ENCODE measurements around the gene DNAH5. TPM values are rescaled to one million over a fixed set of nuclear protein-coding genes. Genes with fewer than 3 reads are reported as not detected.

DNAH5 gene
- total RNA-seq, 2 experiments from 2014 or later, result not detected

- Histone ChIP-seq H3K4me1 (ENCODE audit: insufficient read depth, low read length) (no peaks in the 10 kb centered on the region), H3K27me3 (ENCODE audit: control insufficient read depth in 1 of 2, insufficient read depth in 2 of 2, low read length in 2 of 2) (no peaks in the 10 kb centered on the region), H3K36me3 (ENCODE audit: insufficient read depth, low read length) (no peaks in the 10 kb centered on the region), H3K4me3 (ENCODE audit: low read length) (no peak overlapping the region), H3K9me3 (ENCODE audit: control insufficient read depth in 1 of 2, insufficient read depth in 1 of 2, low read length in 2 of 2) (peaks cover 0 to 7% of the 10 kb centered on the region in 2 experiments), H3K27ac (ENCODE audit: low read depth in 1 of 2, low read length in 2 of 2) (no peak overlapping the region)
- ChIA-PET CTCF (no interaction called here), POLR2A (no interaction called here)
- ATAC-seq (ENCODE audit: poor library complexity) (no peak), DNase-seq (no peak)
- no peaks in the 10 kb centered on the region for H3K36me3 Mint-ChIP-seq (ENCODE audit: low read depth)
- intact Hi-C loops (cut with DNase I, micrococcal nuclease), result no loop called here
- no peak overlapping the region for H3K4me3 Mint-ChIP-seq
- no peak for TF ChIP-seq CTCF (IDR thresholded peaks at IDR 0.05)
- no peaks in the 10 kb centered on the region for H3K4me1 Mint-ChIP-seq (ENCODE audit: low read depth)
- no peak overlapping the region for H3K27ac Mint-ChIP-seq
- H3K27me3 Mint-ChIP-seq, result no peaks in the 10 kb centered on the region
- peaks cover 8% of the 10 kb centered on the region for H3K9me3 Mint-ChIP-seq
Measured at GRCh38 chr5:13763719-13764118, 180.8 kb downstream of the DNAH5 start.

GRCh38 chr5:13749766-13750165 lies 194.7 kb downstream of the DNAH5 start:
- H3K27me3 Mint-ChIP-seq, result no peaks in the 10 kb centered on the region
- H3K36me3 Mint-ChIP-seq (ENCODE audit: low read depth), result no peaks in the 10 kb centered on the region
- H3K4me1 ChIP-seq (ENCODE audit: insufficient read depth, low read length), result no peaks in the 10 kb centered on the region
- CTCF ChIA-PET, result no interaction called here
- H3K9me3 Mint-ChIP-seq, result no peaks in the 10 kb centered on the region
- POLR2A ChIA-PET, result no interaction called here
- H3K9me3 ChIP-seq (ENCODE audit: control insufficient read depth in 1 of 2, insufficient read depth in 1 of 2, low read length in 2 of 2), result no peaks in the 10 kb centered on the region
- no peak overlapping the region for H3K4me3 Mint-ChIP-seq
- ATAC-seq (ENCODE audit: poor library complexity), result no peak
- H3K4me3 ChIP-seq (ENCODE audit: low read length), result no peak overlapping the region
- intact Hi-C loops (cut with DNase I, micrococcal nuclease), result no loop called here
- H3K27ac ChIP-seq (ENCODE audit: low read depth in 1 of 2, low read length in 2 of 2), result no peak overlapping the region
- no peaks in the 10 kb centered on the region for H3K4me1 Mint-ChIP-seq (ENCODE audit: low read depth)
- no peaks in the 10 kb centered on the region for H3K27me3 ChIP-seq (ENCODE audit: control insufficient read depth in 1 of 2, insufficient read depth in 2 of 2, low read length in 2 of 2)
- no peak overlapping the region for H3K27ac Mint-ChIP-seq
- H3K36me3 ChIP-seq (ENCODE audit: insufficient read depth, low read length), result no peaks in the 10 kb centered on the region
- DNase-seq, result no peak
- TF ChIP-seq CTCF (IDR thresholded peaks at IDR 0.05), result no peak

- Histone ChIP-seq H3K27me3 (ENCODE audit: control insufficient read depth in 1 of 2, insufficient read depth in 2 of 2, low read length in 2 of 2) (no peaks in the 10 kb centered on the region), H3K27ac (ENCODE audit: low read depth in 1 of 2, low read length in 2 of 2) (no peak overlapping the region), H3K4me3 (ENCODE audit: low read length) (no peak overlapping the region), H3K9me3 (ENCODE audit: control insufficient read depth in 1 of 2, insufficient read depth in 1 of 2, low read length in 2 of 2) (no peaks in the 10 kb centered on the region), H3K36me3 (ENCODE audit: insufficient read depth, low read length) (no peaks in the 10 kb centered on the region), H3K4me1 (ENCODE audit: insufficient read depth, low read length) (no peaks in the 10 kb centered on the region)
- no peak overlapping the region for H3K4me3 Mint-ChIP-seq
- no peak overlapping the region for H3K27ac Mint-ChIP-seq
- no peaks in the 10 kb centered on the region for H3K36me3 Mint-ChIP-seq (ENCODE audit: low read depth)
- DNase-seq (no peak), ATAC-seq (ENCODE audit: poor library complexity) (no peak)
- ChIA-PET POLR2A (no interaction called here), CTCF (no interaction called here)
- no peaks in the 10 kb centered on the region for H3K9me3 Mint-ChIP-seq
- intact Hi-C loops (cut with DNase I, micrococcal nuclease), result no loop called here
- no peak for TF ChIP-seq CTCF (IDR thresholded peaks at IDR 0.05)
- H3K4me1 Mint-ChIP-seq (ENCODE audit: low read depth), result no peaks in the 10 kb centered on the region
- no peaks in the 10 kb centered on the region for H3K27me3 Mint-ChIP-seq
Measured at GRCh38 chr5:13746026-13746425, 198.5 kb downstream of the DNAH5 start.
